NK-92 (cell line): ENCODE data around the gene SYT7.

Source experiments
- DNase-seq: peaks from one replicate; lab custom pipeline; 2025; ENCODE audit not compliant: unreplicated experiment; lab: John Stamatoyannopoulos, UW

The SYT7 gene

DNA sequence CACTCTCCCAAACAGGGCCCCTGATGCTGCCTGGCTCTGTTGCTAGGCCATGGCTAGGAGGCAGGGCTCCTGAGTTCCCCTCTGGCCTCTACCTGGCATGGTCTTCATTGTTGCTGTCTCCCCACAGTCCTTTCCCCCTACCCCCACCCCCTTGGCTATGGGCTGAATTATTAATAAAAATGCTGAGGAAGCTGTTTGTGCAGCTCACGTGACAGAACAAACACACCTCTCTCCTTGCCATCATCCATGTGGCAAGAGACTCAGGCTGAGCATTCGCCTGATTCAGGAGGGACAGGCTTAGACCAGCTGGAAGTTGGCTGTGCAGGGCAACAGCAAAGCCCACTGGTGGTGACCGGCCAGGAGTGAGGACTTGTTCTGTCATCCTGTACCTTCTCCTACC is 4.2 kb upstream of the SYT7 start:
- DNase-seq, result no peak

DNA sequence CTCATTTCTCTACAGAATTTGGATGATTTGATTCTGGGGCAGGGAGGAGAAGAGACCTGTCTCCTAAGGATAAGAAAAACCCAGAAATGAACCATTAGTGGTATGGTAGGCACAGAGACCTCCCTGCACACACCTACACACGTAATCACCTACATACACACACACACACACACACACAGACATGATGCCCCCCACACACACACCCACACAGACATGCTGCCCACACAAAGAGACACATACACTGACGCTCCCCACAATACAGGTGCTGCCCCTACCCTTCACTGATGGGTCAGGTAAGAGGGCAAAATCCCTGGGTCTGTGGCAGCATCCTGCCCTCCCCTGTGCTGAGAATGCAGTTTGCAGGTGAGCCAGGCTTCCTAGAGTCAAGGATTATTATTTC is 1.1 kb upstream of the SYT7 start:
- no peak for DNase-seq

DNA sequence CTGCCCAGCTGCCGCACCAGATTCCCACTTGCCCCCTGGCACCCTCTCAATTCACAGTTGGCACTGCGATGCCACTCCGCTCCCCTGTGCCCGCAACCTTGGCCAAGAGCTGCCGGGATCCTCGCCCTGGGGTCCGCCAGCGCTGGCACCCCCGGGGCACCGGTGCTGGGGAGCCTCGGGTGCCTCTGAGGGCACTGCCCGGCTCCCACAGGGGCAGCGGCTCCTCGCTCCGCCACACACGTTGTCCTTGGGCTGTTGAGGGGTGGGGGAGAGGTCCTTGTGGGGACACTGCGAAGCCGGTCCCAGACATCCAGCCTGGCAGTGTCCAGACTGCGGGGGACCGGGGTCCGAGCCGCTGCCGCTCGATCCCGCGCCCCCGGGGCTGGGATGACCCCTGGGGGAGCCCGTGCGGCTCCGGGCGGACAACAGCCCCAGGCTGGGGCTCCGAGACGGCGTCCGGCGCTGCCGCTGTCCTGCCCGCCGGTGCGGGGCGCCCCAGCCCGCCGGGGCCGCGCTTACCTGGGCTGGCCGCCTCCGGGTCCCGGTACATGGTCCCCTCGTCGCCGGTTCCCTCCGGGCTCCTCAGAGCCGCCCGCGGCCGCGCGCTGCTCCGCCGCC is 496 bp downstream of the SYT7 start:
- no peak for DNase-seq

DNA sequence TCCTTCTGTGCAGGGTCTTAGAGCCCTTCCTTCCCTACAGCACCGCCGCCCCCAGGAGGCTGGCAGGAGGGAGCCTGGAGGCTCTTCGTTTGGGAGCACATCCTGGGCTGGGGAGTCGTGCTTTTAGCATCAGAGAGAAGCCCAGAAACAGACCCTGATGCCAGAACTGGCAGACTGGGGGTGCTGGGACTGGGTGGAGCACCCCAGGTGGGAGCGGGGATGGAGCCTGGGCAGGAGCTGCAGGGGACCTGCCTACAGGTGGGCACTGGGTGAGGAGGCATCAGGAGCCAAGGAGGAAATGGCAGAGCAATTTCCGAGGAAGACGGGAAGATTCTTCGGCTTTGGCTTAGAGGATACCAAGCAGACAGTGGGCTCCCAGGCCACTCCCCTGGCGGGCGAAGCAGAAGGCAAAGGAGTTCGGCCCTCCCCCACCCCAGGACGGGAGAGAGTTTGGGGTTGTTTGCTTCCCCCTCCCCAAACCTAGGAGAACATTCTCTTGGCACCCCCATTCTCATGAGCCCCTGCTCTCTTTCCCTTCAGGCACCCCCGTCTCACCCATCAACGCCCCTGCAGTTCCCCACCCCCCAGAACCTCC is 1.1 kb downstream of the SYT7 start:
- no peak for DNase-seq

DNA sequence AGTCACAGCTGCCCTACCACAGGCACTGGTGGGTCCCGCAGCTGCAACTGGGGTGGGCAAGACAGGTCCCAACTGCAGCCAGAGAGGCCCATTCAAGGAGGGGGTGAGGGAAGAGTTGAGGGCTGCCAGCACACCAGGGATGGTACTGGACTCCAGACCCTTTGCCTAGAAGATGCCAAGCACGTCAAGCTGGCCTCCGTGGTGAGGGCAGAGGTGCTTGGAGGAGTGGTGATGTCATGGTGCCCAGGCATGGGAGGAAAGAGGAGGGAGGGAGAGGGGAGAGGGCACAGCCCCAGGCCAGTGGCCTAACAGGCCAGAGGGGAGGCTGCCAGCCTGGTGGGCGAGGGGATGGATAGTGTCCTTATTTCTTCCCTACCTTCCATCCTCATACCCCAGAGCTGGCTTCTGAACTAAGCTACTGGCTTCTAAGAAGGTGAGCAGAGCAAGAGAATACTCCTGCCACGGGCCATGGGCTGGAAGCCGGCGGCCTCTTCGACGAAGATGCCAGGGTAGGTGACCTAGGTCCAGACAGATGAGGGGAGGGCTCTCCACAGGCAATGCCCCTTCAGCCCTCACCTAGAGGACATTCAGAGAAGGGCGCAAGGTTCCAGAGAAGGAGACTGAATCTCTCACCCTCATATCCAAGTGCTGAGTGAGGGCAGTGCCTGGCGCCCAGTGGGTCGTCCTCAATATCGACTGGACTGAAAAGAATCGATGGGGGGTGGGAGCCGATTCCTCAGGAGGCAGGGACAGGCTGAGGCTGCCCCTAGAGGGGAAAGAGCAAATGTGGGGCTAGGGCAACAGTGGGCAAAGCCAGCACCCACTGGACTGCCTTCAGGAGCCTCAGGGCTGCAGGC is 1.8 kb downstream of the SYT7 start:
- DNase-seq, result no peak

DNA sequence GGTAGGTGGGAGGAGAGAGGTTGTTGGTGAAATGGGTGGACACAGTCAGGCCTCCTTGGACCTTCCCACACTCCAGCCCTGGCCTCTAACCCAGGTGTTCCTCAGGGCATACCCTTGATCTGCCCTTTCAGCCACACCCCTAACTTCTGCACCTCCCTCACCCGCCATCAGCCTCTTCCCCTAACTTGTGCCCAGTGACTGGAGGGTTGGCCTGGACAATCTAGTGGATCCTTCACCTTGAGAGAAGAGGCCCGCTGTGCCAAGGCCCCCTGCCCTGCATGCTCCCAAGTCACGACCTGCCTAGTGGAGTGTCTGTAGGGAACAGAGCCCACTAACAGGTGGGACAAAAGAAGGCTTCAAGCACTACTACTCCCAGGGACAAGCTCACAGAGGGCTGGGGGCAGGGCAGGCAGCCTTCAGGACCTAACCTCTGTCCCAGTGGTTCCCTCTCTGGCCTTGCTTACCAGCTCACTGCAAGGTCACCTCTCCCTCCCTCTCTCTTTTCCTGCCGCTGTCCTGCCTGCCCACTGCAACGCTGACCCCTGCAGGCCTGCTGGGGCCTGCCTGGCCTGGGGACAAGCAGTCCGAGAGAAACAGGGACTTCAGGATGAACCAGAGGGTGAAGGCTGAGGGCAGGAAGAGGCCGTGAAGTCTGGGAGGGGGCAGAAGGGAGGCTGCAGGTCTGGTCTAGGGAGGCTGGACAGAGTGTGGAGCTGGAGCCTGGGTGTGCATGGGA is 3.3 kb downstream of the SYT7 start:
- DNase-seq, result no peak

DNA sequence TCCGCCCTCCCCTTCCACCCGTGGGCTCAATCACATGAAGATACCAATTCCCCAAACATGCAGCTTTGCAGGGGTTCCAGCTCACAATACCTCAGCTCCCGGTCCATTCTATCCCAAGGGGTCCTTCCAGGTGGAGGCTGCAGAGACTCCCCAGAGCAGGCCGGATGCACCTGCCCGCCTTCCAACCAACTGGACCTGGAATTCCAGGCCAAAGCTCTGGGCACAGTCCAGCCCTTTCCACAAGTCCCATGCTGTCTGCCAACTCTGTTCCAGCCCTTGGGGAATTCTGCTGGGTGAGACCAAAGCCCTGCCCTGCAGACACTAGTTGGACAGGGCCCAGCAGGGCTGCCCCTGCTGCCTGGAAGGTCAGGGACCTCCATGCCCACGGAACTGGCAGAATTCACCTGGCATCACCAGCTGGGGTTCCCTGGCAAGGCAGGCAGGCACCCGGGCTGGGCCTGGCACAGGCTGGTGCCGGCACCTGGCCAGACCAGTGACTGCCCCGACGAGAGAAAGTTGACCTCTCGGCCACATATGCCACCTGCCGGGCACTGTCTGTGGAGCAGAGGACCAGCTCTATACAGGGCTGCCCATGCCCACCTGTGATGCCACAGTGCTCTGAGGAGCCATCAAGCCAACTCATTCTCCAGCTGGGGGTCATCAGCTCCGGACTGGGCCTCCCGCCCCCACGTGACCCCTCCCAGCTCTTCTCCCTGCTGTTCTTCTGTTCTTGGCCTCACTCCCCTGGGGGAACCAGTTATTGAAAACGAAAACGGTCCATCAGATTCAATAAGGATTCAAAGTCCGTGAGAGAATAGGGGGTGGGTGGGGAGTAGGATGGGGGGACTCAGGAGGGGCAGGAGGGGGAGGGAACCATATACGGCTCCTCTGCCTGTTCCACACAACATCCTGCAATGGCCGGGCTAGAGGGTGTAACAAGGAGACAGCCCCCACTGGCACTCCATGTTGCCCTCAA is 4.7 kb downstream of the SYT7 start:
- DNase-seq, result no peak

DNA sequence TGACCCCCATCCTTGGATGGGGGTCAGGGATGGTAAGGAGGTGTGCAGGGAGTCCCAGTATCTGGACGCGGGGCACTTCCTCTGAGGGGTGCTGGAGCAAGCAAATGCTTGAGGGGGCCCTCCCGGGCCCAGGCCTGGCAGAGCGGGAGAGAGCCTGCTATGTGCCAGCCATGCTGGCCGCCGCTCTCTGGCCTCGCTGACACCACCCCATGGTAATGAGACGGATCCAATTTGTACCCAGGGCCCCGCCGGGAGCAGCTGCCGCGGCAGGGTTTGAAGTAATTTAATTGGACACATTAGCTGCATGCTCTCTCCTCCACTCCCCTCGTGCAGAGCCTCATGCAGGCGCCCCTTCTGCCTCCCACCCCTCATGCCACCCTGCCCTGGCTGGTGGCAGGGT is 6.3 kb downstream of the SYT7 start:
- DNase-seq, result no peak

DNA sequence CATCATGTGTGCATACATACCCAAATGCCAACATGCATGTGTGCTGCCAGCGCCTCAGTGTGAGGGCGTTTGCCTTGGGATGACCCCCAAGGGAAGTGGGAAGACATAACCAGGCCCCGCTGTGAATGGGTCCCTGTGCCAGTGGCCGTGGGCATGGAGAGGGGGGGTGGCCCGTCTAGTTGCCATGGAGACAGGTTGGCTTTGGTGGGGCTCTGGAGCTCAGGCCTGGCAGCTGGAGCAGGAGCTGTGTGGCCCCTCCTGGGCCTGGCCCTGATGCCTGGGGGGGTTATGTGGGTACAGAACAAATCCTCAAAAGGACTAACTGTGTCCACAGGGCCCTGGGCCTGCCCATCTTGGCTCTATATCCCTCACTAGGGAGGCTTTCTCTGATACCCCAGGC is 8.0 kb downstream of the SYT7 start:
- no peak for DNase-seq

DNA sequence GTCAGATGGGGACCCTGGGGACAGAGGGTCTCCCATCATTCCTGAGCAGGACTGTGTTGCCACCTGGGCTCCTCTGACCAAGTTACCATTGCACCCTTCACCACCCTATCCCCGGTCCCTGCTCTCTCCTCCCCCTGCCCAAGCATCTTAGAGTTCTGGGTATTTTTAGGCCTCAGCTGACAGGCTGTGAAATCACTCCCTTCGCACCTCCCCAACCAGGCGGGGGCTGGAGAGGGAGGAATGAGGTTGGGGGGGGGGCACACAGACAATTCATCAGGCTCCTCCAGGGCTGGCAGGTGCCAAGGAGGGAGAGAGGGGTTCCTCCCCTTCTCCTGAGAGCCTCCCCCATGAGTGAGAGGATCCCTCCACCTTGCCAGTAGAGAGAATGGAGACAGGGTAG is 9.0 kb downstream of the SYT7 start:
- DNase-seq, result no peak

DNA sequence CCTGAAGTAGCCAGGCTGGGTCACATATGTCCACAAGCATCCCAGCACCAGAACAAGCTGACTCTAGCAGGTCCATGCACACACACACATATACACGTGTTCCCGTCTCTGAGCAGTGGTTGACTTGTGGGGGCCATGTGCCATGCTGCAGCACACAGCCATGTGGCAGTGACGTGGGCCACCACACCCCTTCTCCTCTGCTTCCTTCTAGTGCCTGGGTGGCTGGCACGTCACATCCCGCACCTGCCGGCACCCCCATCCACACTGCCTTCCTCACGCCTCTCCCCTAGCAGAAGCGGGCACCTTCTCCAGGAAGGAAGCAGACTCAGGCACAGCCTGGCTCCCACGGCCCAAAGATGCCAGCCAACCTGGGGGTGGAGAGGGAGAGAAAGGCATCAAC is 9.5 kb downstream of the SYT7 start:
- no peak for DNase-seq

DNA sequence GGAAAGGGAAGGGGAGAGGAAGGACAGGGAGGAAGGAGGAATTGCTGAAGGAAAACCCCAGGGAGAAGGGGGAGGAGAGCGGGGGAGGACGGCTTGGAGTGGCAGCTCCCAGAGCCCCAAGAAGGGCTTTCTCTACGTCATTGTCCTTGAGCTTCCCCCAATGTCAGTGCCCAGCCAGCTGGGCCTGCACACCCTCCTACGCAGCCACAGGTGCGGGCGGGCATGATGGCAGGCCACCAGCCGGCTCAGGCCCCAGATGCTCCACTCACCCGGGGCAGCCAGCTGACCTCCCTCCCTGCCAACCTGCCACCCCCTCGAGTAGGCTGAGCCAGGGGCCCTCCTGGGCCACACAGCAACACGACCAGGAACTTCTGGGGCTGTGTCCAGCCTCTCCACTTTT is 11.2 kb downstream of the SYT7 start:
- DNase-seq, result no peak

DNA sequence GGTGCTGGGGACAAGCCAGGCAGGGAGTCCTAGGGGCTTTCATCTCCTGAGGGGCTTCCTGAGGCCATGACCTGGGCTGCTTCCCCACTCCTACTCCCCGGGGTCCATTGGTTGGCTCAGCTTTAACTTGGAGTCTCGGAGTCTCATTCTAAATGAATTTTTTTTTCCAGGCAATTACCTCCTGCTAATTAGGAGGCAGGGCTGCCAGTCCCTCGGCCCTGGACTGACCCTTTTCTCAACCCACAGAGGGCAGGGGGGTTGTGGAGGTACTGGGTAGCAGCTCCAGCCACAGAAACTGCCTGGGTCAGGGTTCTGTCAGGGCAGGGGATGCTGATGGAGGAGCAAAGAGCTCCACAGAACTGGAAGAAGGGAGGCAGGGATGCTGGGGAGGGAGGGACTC is 11.9 kb downstream of the SYT7 start:
- no peak for DNase-seq

DNA sequence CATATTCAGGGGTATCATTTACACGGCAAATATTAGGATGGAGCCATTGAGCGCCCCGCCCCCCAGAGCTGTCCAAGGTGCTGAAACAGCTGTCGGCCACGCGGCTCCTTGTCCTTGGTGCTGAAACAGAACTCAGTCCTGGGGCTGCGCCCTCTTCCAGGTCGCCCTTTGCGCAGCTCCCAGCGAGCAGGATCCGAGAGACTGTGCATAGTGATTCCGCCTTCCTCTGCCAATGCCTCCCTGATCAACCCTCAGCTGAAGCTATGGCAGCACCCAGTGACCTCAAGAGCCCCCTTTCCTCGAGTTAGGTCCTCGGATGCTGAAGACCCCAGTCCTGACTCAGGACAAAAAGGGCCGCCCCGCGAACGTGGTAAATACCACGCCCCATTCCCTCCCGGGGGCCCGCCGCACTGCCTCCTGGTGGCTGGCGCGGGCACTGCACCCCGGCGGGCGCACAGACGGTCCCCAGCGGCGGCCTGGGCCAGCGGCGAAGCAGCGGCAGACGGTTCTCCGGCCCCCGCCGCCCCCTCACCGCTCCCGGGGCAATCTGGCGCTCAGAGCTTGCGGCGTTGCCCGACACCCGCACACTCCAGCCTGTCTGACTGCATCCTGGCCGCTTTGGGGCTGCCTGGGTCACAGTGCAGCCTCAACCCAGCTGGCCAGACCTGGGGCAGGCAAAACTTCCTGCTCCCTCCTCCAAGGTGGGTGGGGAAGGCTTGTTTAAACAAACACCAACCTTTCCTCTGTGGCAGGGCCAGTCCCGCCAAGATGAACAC is 13.4 kb downstream of the SYT7 start:
- DNase-seq, result no peak

DNA sequence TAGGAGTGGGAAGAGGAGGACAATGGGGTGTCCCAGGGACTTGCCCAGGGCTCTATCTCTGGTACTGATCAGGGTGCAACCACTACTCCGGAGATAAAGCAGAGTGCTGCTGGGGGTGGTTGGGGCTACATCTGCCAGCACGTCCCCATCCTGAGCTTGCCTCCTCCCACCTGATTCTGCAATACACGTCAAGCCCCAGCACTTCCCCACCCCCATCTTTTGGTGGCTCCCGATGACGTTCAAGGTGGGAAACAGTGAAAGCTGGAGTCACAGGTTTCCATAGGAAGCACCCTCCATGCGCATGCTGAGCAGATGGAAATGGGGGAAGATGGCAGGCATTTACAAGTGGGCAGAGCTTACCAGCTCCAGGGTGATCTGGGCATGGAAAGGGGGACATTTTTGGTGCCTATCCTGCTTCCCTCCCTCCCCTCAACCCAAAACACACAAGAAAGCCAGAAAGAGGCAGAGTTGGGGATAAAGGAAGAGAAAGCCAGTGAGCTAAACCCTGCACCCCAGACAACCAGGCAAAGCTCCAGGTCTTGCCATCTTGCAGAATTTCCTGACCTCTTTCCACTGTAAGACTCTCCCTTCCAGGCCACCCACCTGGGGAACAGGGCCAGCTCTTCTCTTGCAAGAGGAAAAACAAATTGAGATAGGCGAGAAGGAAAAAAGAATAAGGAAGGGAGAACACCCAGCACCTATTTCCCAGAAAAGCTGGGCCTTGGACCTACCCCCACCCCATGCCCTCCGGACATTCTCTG is 15.8 kb downstream of the SYT7 start:
- no peak for DNase-seq

DNA sequence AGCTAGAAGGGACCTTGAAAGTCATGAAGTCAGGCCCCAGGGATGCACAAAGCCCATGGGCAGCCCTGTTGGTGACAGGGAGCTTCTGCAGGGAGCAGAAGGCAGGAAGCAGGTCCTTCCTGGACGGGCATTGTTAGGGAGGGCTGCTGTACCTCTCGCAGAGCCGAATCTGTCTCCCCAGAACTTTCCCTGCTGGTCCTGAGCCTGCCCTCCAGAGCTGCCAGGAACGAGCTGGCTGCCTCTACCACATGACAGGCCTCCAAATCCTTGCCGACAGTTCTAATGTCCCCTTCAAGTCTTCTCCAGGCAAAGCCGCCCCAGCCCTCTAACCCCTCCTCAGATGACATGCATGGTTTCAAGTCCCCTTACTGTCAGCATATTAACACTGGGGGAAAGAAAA is 20.1 kb downstream of the SYT7 start:
- DNase-seq, result no peak

DNA sequence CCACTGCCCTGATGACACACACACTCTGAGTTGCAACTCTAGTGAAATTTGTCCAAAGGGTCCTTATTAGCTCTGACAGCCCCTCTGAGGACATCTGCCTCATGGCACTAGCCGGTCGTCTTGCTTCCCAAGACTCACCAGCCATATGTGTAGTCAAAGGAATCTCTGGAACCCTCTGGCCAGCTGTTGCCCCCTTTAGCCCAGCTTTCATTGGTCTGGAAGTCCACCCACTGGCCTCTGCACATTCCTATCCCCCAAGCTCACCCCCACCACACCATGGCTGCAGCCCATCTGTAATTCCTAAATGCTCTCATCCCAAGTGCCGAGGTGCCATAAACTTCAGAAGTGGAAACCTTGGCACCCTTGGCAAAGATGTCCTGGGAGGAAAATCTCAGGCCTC is 24.3 kb downstream of the SYT7 start:
- no peak for DNase-seq

DNA sequence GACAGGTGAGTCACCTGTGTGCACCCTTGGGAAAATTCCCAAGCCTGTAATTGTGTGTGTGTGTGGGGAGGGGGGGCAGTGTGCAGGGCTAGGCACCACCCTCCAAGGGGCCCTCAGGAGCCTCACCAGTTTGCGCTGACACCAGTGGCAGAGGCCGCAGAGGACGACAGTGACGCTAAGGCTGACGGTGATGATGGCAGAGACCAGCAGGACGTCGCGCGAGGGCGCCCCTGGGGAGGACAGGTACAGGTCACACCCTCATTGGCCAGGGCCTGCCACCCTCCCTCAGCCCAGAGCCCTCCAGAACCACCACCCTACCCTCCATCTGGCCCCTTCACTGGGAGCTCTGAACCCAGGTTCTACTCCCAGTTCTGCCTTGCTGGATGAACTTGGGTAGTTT is 24.9 kb downstream of the SYT7 start:
- no peak for DNase-seq
